Left lung (tissue), 10 donors: ENCODE data around the gene CDK5RAP3. TPM values are rescaled to one million over a fixed set of nuclear protein-coding genes. Genes with fewer than 3 reads are reported as not detected.
"Not testable (repeated sequence)": the region's sequence is repeated elsewhere in the genome, so short reads cannot be mapped to it uniquely, and the experiment has no call there.

Experiments
- ATAC-seq: fragments of 200-7000 bp; cut with Tn5 transposase; one replicate; pipeline ENCODE4 v1.9.1; 2020; ENCODE audit warnings: moderate library complexity
- DNase-seq, 4 donors: peaks; one replicate each; pipeline ENCODE4 v3.0.0-alpha.2; 2013 to 2020
- H3K27ac ChIP-seq, 2 donors: fragments of 200-600 bp; sonication (generic) in 1 of 2; one replicate each; pipeline versions ENCODE4 v1.5.0 to v1.8.0; 2020 to 2021
- H3K27me3 ChIP-seq, 2 donors: fragments of 200-600 bp; sonication (generic) in 1 of 2; one replicate each; pipeline versions ENCODE4 v1.5.0 to v1.8.0; 2020 to 2021
- H3K36me3 ChIP-seq, 2 donors: fragments of 200-600 bp; sonication (generic) in 1 of 2; one replicate each; pipeline versions ENCODE4 v1.5.0 to v1.8.0; 2020 to 2021
- H3K4me1 ChIP-seq, 2 donors: fragments of 200-600 bp; one replicate each; pipeline ENCODE4 v1.8.0; 2021
- H3K4me3 ChIP-seq, 2 donors: fragments of 200-600 bp; sonication (generic) in 1 of 2; one replicate each; pipeline versions ENCODE4 v1.5.0 to v1.8.0; 2020 to 2021; ENCODE audit warnings: mild to moderate bottlenecking in 1 of 2
- H3K9me3 ChIP-seq, 2 donors: fragments of 200-600 bp; sonication (generic) in 1 of 2; one replicate each; pipeline versions ENCODE4 v1.5.0 to v1.8.0; 2020 to 2021
- intact Hi-C, 2 donors: fragments of 100-400 bp; cut with DNase I; formaldehyde crosslinking; loops; one replicate each; pipeline versions ENCODE4 v1.11.2 to v1.14.2; 2022
- polyA plus RNA-seq, 6 donors: library from polyadenylated mRNA; unstranded; fragments of 120-200 nt; gene quantifications; one replicate each; pipeline ENCODE4 v1.2.1, GENCODE V29; 2013; ENCODE audit not compliant: insufficient read length in 6 of 6
- total RNA-seq, 2 donors: library from RNA; stranded (reverse); fragmentation: NEBNext Ultra II Directional; extraction: Animal tissue kit (Norgen Biotek cat#: 25700); gene quantifications; one replicate each; pipeline ENCODE4 v1.2.1, GENCODE V29; 2021
- TF ChIP-seq, protein P1 (sequence below), 2 donors: fragments of 200-600 bp; sonication (generic) in 1 of 2; IDR thresholded peaks; one replicate each; pipeline versions ENCODE4 v1.5.0 to v1.8.0; 2021; ENCODE audit warnings: antibody characterized with exemption in 2 of 2
- donor health status: DM: no; HTN: yes; CAD: no.
- donor health status: DM: no; HTN: no; CAD: no.

Gene CDK5RAP3
- total and polyA plus RNA-seq, 8 donors = 136 to 182 (median 159) TPM

DNA sequence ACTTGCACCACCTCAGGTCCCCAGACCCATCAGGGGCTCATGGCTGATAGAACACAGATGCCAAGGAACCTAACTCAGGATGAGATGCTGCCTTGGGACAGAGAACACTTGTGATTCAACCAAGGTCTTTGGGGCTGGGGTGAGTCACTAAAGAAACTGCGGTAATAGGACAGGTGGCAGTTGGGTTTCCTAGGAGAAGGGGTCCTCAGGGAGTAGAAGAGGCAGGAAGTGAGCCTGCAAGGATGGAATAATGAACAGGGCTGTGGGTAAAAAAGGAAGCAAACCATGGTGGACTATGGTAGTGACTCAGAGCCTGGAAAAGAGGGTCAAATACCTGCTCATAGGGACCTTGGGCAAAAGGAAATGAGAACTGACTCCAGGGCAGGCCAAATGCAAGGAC lies 36.1 kb upstream of the CDK5RAP3 start:
- DNase-seq (no peak), ATAC-seq (no peak)
- Histone ChIP-seq H3K4me1 (no peaks in the 10 kb centered on the region), H3K27me3 (no peaks in the 10 kb centered on the region), H3K27ac (no peak overlapping the region), H3K36me3 (peaks cover 0 to 5% of the 10 kb centered on the region in 2 donors), H3K4me3 (no peak overlapping the region), H3K9me3 (no peaks in the 10 kb centered on the region)
- TF ChIP-seq, protein P1, sequence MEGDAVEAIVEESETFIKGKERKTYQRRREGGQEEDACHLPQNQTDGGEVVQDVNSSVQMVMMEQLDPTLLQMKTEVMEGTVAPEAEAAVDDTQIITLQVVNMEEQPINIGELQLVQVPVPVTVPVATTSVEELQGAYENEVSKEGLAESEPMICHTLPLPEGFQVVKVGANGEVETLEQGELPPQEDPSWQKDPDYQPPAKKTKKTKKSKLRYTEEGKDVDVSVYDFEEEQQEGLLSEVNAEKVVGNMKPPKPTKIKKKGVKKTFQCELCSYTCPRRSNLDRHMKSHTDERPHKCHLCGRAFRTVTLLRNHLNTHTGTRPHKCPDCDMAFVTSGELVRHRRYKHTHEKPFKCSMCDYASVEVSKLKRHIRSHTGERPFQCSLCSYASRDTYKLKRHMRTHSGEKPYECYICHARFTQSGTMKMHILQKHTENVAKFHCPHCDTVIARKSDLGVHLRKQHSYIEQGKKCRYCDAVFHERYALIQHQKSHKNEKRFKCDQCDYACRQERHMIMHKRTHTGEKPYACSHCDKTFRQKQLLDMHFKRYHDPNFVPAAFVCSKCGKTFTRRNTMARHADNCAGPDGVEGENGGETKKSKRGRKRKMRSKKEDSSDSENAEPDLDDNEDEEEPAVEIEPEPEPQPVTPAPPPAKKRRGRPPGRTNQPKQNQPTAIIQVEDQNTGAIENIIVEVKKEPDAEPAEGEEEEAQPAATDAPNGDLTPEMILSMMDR (IDR thresholded peaks at IDR 0.05) = no peak
- intact Hi-C loops = no loop called here

DNA sequence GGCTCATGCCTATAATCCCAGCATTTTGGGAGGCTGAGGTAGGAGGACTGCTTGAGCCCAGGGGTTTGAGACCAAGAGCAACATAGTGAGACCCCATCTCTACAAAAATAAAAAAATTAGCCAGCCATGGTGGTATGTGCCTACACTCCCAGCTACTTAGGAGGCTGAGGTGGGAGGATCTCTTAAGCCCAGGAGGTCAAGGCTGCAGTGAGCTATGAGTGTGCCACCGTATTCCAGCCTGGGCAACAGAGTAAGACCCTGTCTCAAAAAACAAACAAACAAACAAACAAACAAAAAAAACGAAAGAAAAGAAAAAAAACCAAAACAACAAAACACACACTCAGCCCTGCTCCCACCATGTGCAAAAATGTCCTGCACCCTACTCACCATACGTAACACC lies 35.4 kb upstream of the CDK5RAP3 start:
- H3K36me3 ChIP-seq, H3K27me3 ChIP-seq, H3K4me1 ChIP-seq, H3K27ac ChIP-seq, H3K4me3 ChIP-seq, H3K9me3 ChIP-seq, intact Hi-C loops, DNase-seq, ATAC-seq: not testable (repeated sequence)

DNA sequence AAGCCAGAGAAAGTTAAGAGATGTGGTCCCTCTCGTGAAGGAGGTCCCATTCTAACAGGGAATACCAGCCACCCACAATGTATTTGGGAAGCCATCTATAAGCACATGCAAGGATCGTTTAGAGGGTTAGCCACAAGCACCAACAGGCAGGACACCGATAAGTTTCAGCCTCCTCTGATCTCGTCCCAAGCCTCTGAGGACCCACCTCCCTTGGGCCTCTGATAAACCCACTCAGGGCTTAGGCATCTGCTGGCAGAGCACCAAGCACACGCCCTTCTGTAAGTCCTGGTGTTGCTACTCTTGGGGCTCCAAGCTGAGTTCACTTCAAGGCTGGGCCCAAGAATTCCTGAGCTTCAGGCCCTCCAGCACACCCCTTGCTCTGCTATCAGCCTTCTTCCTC lies 35.0 kb upstream of the CDK5RAP3 start:
- H3K9me3 ChIP-seq = no peaks in the 10 kb centered on the region
- H3K36me3 ChIP-seq = no peaks in the 10 kb centered on the region
- no peak for DNase-seq
- H3K27me3 ChIP-seq = no peaks in the 10 kb centered on the region
- intact Hi-C loops = no loop called here
- peaks cover 0 to 7% of the 10 kb centered on the region in 2 donors for H3K4me1 ChIP-seq
- TF ChIP-seq, protein P1 (IDR thresholded peaks at IDR 0.05) = no peak
- H3K4me3 ChIP-seq = no peak overlapping the region
- H3K27ac ChIP-seq = no peak overlapping the region
- ATAC-seq = peak; percentile 52

DNA sequence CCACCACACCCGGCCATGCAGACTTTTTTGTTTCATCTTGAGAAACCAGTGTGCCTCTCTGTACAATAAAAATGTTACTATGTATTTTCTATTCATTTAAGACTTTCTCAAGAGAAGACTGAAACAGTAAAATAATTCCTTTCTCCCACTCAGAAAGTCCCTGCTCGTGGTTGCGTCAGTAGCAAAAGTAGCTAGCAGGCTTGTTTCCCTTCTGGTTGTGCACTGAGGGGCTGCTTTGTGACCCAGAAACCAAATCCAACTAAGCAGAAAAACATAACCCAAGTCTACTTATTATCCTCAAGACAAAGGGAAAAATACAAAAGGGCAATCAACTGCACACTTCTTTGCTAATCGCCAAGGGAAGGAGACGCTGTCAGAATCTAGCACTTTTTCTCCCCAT lies 33.0 kb upstream of the CDK5RAP3 start:
- no peaks in the 10 kb centered on the region for H3K9me3 ChIP-seq
- ATAC-seq (no peak), DNase-seq (no peak)
- intact Hi-C loops = no loop called here
- H3K4me3 ChIP-seq = no peak overlapping the region
- no peaks in the 10 kb centered on the region for H3K36me3 ChIP-seq
- H3K27ac ChIP-seq = no peak overlapping the region
- no peaks in the 10 kb centered on the region for H3K27me3 ChIP-seq
- TF ChIP-seq, protein P1 (IDR thresholded peaks at IDR 0.05) = no peak
- H3K4me1 ChIP-seq = peaks cover 8 to 24% of the 10 kb centered on the region in 2 donors

DNA sequence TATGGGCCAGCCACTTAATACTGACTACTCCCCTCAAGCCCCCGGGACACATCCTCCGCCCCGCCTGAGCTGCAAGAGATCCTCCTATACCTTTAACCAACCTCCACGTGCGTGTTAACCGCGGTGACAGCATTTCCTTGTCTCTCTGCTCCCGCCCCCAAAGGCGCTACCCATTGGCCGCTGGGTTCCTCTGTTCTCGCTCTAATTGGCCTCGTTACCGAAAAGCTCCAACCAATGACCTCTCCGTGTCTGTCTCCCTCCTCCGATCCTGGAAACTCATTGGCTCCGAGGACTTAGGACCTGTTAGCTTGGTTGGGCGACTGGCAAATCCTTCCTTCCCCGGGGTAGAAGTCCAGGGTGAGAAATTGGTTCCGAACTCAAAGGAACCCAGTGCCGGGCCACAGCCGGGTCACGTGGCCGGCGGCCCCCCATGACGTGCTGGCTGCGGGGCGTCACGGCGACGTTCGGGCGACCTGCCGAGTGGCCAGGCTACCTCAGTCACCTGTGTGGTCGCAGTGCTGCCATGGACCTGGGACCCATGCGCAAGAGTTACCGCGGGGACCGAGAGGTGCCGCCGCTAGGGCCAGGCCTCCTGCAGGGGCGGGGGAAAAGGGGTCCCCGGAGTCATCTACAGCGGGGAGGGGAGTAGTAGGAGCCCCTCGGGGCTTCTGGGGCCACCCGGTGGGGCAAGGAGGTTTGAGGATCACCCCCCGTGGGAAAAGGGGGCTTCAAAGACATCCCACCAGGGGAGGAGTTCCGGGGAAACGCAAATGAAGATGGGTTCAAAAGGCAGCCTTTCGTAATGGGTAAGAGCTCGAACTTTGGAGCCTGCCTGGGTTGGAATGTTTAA lies 29.4 kb upstream of the CDK5RAP3 start, which contains the start of gene PNPO:
Gene PNPO (plus strand): TSS at position 326 of the 850 bp plus-strand sequence. CDS start 105 bp downstream, at position 431.
- H3K27ac ChIP-seq = peak within 1 kb of the TSS; percentile 53 to 85
- intact Hi-C loops = loop anchor here in 1 of 2 donors (10.0 kb wide), 1 partner anchor 73 kb away; no protein-coding TSS in a partner anchor
- H3K9me3 ChIP-seq = no peaks in the 10 kb centered on the region
- TF ChIP-seq, protein P1 (IDR thresholded peaks at IDR 0.05) = no peak
- peaks cover 0 to 18% of the 10 kb centered on the region in 2 donors for H3K36me3 ChIP-seq
- H3K4me3 ChIP-seq = peak within 1 kb of the TSS; percentile 87 to 93
- H3K4me1 ChIP-seq = peaks cover 8 to 51% of the 10 kb centered on the region in 2 donors
- ATAC-seq (peak; percentile 99), DNase-seq (peak; percentile 81 to 95 (median 94))
- H3K27me3 ChIP-seq = no peaks in the 10 kb centered on the region
